HG03280 (cell line): Measurements from ENCODE around the gene SPAG6.
"Not testable (repeated sequence)": the region's sequence is repeated elsewhere in the genome, so short reads cannot be mapped to it uniquely, and the experiment has no call there.

Source experiments
- ATAC-seq: cut with Tn5 transposase; IDR thresholded peaks from one replicate; pipeline ENCODE4 v1.9.1; 2021; ENCODE audit warnings: mild to moderate bottlenecking, moderate library complexity; ENCODE audit not compliant: unreplicated experiment

SPAG6 gene

DNA sequence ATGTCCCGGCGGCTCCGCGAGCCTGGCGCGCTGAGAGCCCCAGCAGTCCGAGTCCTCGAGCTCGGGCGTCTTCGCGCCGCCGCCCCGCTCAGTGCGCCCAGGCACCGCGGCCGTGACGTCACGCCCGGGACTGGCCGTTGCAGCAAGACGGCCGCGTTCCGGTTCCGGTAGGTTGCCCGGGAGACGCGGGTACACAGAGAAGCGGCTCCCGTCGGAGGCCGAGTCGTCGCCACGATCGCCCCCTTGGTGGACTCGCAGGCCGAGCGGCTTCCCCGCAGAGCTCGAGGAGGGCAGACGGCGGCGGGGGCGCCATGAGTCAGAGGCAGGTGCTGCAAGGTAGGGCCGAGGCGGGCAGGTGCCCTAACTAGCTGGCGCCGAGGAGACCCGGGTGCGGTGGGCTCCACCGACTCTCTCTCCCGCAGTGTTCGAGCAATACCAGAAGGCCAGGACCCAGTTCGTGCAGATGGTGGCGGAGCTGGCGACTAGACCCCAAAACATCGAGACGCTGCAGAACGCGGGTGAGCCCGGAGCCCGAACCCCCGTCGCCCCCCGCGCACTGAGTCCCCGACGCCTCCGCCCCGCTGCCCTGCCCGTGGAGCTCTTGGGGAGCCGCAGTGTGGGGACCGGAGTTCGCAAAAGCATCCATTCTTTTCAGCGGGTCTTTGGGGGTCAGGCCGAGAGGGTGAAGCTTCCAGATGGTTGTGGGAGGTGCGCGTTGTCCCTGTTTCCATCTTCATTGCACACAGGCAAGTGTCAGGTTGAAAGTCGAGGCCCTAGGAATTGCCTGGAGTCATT, at the start of gene SPAG6:
SPAG6 (plus strand) TSS at position 196 of the 795 bp plus-strand sequence; CDS start at position 312, 116 bp downstream.
- no peak for ATAC-seq

DNA sequence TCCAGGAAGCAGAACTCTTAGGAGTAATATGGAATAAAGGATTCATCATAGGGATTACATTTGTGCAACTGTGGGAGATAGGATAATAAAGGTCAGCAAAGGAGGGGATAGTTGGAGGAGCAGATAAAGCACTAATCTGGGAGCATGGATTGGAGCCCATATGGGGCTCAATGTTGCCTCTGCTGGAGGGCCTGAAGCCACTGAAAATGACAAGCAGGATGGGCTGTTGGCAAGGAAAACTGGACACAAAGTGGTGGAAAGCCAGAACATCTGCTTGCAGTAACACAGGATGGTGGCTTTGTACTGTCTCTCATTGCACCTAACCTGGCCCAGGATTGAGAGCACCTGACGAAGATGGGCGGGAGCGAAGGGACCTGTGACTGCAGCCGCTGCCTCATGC, 44.1 kb upstream of the SPAG6 start:
- ATAC-seq = no peak

DNA sequence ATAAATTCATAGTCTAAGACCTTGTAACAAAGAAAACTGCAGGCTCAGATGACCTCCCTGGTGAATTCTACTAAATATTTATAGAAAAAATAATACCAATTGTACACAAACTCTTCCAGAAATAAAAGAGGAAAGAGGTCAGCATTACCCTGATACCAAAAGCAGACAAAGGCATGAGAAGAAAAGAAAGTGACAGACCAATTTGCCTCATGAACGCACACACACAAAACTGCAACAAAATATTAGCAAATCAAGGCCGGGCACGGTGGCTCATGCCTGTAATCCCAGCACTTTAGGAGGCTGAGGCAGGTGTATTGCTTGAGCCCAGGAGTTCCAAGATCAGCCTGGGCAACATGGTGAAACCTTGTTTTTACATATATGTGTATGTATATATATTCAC, 41.8 kb upstream of the SPAG6 start:
- no peak for ATAC-seq

DNA sequence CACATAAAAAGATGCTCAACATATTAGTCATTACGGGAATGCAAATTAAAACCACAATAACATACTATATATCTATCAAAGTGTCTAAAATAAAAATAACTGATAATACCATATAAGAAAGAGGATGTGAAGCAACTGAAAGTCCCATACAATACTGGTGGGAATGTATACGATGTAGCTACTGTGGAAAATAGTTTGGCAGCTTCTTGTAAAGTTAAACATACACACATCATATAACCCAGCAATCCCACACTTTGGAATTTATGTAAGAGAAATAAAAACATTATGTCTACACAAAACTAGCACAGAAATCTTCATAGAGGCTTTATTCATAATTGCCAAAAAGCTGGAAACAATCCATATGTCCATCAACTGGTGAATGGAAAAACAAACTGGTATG, 39.6 kb upstream of the SPAG6 start:
- ATAC-seq = no peak

DNA sequence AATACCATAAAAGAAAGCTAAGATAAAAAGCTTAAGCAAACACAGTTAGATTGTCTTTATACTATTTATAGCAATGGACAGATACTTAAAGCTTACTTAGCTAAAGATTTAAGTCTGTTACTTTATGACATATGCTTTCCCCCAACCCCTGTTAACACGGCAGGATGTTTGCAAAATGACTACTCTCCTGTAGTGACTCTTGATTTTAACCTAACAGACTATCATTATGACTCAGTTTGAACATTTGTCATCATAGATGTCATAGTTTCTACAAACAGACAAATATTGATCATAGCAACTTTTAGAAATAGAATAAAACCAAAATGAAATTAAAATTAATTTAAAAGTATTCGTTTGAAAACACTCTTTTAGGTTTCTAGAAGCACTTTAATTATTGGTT, 36.9 kb upstream of the SPAG6 start:
- peak; percentile 93 for ATAC-seq

DNA sequence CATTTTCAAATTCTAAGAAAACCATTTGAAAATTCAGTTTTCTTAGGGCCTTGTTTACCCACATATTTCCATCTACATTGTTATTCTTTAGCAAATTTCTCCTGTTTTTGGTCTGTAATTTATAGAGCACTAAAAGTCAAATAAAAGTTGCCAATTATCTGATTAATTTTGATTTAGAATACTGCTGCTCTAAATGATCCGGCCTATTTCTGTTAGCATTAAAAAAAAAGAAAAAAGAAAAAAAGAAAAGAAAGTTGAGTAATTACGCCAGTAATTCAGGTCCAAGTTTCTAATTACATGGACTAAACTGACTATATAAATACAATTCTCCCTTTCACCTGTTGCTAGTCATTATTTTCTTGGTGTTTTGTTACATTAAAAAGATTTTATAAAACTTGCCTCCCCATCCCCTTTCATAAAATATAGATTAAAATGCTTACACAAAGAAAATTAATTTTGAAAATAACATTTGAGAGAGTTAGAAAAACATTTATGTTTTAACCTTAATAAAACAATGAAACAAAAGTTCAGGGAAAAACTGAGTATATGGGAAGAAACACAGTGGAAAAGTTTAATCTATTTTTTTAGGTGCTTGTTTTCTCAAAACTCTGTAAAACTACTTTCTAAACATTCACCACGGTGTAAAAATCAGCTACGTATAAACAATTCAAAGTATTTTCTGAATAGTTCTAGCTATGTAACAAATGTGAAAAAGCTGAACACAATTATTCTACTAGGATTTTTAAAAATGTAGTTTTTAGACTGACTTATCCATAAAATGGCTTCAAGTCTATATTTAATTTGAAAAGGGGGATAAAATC, 35.9 kb upstream of the SPAG6 start:
- ATAC-seq = no peak

DNA sequence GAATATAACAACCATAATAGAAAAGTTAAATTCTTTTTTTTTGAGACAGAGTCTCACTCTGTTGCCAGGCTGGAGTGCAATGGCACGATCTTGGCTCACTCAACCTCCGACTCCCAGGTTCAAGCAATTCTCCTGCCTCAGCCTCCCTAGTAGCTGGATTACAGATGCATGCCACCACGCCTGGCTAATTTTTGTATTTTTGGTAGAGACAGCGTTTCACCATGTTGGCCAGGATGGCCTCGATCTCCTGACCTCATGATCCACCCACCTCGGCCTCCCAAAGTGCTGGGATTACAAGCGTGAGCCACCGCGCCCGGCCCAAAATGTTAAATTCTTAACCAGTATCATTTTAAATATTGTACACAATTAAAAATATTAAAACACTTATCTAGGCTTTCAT, 35.3 kb upstream of the SPAG6 start:
- not testable (repeated sequence) for ATAC-seq

DNA sequence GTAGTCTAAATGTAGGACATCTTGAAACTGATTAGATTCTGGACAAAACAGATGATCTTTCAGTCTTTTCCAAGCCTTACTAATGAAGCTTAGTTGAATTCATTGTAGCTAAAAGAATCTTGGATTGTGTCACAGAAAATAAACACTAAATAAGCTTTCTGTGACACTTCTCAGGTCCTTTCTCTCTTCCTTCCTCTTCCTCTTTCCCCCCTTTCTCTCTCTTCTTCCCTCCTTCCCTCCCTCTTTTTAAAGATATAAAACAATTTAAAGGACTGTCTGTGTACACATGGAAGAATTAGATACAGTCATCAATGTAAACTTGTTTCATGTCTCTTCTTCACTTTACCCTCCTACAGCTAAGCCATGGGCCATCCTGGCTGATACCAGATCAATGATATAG, 34.4 kb upstream of the SPAG6 start:
- no peak for ATAC-seq

DNA sequence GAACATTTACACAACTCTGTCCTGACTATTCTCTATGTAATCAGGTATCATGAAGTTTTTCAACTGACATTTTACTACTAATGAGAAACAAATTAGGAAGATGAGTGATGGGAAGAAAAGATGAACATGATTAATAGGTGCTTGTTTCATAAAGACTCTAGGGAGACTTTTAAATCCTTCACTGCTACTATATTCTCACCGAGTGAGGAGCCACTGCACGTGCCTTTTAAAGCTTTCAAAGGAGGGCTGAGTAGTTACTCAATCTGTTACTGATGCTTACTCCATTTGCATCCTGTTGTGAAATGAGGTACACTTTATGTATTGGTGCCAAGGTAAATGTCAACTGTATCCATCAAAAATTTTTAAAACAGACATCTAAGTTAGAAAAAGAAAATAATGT, 30.4 kb upstream of the SPAG6 start:
- no peak for ATAC-seq

DNA sequence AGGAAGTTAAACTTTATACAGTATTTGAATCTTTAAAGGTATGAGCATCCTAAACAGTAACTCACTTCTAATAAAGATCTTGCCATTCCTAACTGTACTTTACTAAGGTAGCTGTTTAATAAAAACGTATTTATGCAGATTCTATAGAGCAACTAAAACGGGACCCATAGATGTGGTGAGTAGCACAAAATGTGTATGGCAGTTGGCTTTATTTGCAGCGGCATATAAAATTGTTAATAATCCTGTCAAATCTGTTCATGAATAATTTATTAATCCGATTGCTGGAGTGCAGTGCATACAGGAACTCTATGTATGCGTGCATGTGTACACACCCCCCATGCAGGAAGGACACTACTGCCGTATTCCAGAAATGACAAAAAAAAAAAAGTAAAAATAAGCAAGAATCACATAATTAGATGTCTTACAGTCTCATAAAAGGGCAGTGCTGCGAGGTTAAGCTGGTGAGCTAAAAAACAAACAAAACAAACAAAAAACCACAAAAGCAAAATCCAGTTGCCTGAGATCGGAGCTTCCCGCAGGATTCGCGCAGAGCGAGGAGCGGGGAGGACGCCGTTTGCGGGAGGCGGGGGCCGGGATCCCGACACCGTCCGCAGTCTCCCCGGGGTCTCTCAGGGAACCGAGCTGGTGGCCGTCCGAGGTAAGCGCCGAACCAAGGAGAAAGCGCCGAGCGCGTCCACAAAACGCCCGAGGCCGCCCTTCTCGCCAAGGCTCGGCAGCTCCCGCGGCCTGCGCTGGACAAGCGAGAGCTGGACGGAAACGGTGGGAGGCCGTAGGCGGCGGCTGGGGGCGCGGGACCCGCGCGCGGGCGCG, 29.6 kb upstream of the SPAG6 start:
- peak; percentile 28 for ATAC-seq

DNA sequence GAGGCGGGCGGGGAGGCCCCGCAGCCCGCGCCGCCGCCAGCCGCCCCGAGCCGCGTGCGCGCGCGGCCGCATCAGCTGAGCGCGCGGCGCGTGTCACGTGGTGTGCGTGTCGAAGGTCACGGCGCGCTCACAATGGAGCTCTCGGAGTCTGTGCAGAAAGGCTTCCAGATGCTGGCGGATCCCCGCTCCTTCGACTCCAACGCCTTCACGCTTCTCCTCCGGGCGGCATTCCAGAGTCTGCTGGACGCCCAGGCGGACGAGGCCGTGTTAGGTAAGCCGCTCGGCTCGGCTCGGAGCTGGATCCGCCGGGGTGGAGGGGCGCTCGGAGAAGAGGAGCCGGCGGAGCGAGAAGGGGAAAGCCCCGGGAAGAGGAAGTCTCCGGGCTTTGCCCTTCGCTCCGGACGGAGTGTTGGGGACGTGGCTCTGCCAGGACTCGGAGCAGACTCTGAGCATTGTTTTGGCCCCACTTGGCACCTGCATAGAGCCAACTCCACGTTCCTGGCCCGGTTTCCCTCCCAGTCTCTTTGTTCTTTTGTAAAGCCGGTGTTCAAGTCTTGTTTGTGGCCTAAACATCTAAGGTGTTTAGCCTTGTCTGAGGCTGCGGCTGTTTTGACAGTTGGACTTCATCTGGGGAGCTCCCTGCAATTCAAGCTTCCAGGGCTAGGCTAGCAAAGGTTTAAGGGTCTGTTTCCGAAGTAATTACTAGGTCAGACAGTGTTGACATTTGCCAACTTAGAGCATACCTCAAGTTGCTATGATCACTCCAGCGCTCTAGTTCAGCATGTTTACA, 28.8 kb upstream of the SPAG6 start, which contains the start of gene COMMD3:
COMMD3 (plus strand) TSS at position 103 of the 790 bp plus-strand sequence; CDS start at position 133, 30 bp downstream.
- peak; percentile 63 for ATAC-seq

DNA sequence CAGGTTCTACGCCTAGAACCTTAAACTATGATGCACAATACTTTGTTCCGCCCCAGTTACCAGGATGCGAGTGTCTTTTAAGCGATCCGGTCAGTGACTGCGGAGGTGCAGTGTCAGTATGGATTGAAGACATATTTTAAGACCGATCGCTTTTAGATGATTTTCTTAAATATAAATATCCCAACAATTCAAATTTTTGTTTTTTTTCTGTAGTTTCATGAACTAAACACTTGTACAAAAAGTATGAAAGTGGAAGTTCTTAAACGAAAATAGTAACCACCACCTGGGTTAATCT, 28.3 kb upstream of the SPAG6 start:
- ATAC-seq = peak; percentile 29

DNA sequence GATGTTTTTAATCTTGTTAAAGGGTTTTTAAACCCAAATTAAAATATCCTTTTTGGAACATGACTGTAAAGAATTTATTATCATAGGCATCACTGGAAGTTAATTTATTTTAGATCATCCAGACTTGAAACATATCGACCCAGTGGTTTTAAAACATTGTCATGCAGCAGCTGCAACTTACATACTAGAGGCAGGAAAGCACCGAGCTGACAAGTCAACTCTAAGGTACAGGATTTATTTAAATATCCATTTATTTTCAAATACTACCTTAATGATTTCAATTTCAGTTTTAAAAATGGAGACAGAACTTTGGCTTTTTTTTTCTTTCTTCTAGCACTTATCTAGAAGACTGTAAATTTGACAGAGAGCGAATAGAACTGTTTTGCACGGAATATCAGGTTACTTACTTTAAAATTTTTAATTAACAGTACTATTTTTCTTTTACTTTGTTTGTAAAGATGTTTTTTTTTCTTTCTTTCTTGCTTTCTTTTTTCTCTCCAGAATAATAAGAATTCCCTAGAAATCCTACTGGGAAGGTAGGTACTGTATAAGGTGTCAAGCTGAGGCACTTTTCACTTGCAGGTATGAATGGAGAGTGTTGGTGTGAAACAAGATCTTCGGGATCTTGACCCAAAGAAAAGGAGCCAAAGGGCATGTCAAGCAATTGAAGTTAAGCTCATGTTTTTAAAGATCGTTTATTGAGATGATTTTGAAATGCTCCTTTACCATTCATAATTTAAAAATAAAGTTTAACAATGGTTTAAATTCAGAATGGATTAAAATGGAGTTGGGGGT, 27.3 kb upstream of the SPAG6 start:
- no peak for ATAC-seq

DNA sequence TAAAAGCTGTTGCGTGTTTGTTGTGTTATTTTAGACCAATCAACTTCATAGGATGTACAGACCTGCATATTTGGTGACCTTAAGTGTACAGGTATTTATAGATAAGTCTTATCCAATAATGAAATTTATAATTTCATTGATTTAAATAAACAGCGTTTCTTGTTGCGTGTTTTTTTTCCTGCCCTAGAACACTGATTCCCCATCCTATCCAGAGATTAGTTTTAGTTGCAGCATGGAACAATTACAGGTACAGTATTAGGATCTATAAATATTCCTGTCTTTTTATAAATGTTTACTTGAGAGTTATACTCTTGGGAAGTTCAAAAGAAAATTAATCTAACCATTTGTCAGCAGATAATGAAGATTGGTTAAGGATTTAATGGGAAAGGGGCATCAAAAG, 26.5 kb upstream of the SPAG6 start:
- ATAC-seq = no peak

DNA sequence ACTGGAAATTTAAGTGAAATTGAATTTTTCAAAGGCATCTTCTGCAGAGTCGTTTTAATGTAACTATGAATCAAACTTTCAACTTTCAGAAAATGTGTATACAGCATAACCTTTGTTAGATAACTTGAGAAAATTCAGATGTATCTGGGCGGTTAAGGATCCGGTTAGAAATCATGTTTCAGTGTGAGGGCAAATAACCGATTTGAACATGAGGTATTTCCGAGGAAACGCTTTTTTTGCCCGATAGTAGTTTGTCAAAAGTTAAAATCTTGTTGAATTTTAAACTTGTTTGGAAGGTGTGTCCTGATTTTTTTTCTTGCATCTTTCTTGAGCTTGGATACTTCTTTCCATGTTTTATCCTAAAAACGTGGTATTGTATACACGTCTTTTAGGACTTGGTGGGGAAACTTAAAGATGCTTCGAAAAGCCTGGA, 25.7 kb upstream of the SPAG6 start:
- no peak for ATAC-seq

DNA sequence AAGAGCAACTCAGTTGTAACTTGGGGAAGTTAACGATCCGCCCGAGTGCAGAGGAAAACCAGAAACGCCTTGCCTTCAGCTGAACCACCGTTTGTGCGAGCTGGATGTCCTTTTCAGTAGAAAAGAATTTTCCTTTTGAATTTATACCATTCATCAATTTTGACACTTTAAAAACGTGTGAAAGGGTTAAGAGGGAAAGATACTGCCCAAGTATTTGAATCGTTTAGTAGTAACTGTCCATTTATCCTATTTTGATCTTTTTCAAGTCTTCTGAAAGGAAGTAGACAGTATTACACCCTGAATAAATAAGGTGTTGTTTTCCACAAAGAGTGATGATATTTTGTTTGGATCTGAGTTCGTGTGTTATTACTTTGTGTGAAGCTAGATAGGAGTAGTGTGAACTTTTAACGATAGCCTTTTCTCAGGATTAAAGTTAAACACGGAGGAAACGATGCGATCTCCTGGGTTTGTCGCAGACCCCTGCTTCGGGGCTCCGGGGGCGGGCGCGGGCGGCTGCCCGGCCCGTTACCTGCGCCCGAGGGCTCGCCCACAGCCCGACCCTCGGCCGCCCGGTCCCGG, 25.2 kb upstream of the SPAG6 start:
- no peak for ATAC-seq

DNA sequence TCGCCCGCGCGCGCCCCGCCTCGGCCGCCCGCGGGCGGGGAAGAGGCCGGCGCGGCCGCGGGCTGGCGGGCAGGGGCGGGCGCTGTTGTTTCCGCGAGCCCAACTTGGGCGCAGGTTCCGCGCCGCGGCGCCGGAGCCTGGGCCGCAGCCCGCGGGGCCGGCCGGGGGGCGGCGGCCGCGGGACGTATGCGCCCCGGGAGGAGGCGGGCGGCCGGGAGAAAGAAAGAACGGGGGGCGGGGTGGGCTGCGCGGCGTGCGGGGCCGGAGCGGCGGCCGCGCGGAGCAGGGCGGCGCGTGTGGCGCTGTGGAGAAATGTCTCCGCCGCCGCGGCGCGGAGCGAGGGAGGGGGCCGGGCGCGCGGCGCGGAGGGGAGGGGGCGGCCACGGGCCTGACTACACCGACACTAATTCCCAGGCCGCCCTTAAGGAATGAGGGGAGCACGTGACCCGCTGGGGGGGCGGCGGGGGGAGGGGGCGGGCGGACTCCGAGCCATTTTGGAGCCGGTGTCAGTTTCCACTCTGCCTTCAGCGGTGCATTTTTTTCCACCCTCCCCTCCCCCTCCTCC, 24.6 kb upstream of the SPAG6 start, which contains the start of gene BMI1:
BMI1 (plus strand) TSS at position 509 of the 565 bp plus-strand sequence. CDS start 5,351 bp downstream, outside the sequence.
- peak; percentile 24 for ATAC-seq

DNA sequence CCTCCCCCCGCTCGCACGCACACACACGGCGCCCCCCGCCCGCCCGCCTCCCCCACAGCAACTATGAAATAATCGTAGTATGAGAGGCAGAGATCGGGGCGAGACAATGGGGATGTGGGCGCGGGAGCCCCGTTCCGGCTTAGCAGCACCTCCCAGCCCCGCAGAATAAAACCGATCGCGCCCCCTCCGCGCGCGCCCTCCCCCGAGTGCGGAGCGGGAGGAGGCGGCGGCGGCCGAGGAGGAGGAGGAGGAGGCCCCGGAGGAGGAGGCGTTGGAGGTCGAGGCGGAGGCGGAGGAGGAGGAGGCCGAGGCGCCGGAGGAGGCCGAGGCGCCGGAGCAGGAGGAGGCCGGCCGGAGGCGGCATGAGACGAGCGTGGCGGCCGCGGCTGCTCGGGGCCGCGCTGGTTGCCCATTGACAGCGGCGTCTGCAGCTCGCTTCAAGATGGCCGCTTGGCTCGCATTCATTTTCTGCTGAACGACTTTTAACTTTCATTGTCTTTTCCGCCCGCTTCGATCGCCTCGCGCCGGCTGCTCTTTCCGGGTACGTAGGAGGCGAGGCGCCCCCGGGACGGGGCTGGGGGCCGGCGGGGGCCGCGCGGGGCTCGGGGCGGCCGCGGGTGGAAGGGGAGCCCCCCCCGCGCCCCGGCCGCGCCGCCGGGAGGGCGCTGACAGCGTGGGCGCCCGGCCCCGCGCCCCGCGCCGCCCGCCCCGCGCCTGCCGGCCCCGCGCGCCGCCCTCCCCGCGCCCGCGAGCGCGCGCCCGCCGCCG, 24.0 kb upstream of the SPAG6 start:
- peak; percentile 28 for ATAC-seq
